ENCODE results near the gene ZNF746.

Gene ZNF746

DNA sequence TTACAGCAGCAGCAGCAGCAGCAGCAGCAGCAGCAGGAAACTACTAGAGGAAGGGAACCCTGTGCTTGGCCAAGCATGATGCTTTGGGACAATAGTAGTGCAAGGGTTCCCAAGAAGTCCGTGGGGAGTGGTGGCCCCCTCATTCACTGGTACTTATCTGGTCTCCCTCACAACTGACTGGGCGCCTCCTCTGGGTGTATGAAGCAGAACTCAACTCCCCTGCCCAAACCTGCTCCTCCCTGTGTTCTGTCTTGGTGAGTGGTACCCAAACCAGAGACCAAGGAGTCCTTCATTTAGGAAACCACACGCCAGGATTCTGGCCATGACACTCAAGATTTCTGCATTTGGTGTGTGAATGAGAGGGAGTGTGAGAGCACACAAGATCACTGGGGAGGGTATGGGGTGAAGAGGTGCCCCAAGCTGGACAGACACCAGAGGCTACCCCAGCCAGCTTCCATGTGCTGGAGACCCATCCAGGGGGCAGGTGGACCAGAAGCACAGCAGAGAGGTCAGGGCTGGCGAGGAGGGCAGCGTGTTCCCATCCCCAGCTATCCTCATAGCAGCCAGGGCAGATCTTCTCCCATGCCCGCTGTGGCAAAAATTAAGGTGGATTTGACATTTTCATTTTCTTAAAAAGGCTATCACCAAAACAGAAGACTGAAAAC lies 26.2 kb downstream of the ZNF746 start:
- no peaks in the 10 kb centered on the region for H3K4me1 ChIP-seq (ENCODE audit: control insufficient read depth, insufficient read depth, low read length, poor library complexity, severe bottlenecking)
- H3K36me3 ChIP-seq (ENCODE audit: control insufficient read depth, insufficient read depth, low read length) = peaks cover 54% of the 10 kb centered on the region
- no peak overlapping the region for H3K4me3 ChIP-seq (ENCODE audit: extremely low read depth, insufficient read depth, low read length, poor library complexity, severe bottlenecking)
- no peak overlapping the region for H3K27ac ChIP-seq (ENCODE audit: low read depth, low read length, severe bottlenecking)
- peaks cover 15% of the 10 kb centered on the region for H3K9me3 ChIP-seq (ENCODE audit: control insufficient read depth, low read length)
- 93 to 100% methylated on average over 3 to 5 of the region's 6 CpGs for WGBS, 2 experiments (ENCODE audit: insufficient coverage in 2 of 2)

DNA sequence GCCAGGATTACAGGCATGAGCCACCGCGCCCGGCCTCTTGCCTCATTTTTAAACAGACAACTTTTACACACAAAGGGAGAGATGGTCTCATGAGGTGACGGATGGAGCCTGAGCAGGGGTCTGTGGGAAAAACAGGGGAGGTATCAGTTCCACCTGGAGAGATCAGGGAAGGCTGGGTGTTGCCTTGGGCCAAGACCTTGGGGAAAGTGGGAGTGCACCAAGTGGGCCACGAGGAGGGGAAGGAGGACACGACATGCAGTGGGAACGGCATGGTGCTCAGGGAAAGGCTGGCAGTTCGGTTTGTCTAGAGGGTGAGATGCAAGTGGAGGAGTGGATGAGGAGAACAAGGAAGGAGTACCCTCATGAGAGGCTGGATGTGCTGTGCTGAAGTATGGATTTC lies 27.8 kb downstream of the ZNF746 start:
- peaks cover 40% of the 10 kb centered on the region for H3K36me3 ChIP-seq (ENCODE audit: control insufficient read depth, insufficient read depth, low read length)
- no peak overlapping the region for H3K4me3 ChIP-seq (ENCODE audit: extremely low read depth, insufficient read depth, low read length, poor library complexity, severe bottlenecking)
- H3K27ac ChIP-seq (ENCODE audit: low read depth, low read length, severe bottlenecking) = no peak overlapping the region
- WGBS, 2 experiments (ENCODE audit: insufficient coverage in 2 of 2) = 86 to 93% methylated on average over 4 to 5 of the region's 8 CpGs
- H3K9me3 ChIP-seq (ENCODE audit: control insufficient read depth, low read length) = peaks cover 15% of the 10 kb centered on the region
- H3K4me1 ChIP-seq (ENCODE audit: control insufficient read depth, insufficient read depth, low read length, poor library complexity, severe bottlenecking) = no peaks in the 10 kb centered on the region

DNA sequence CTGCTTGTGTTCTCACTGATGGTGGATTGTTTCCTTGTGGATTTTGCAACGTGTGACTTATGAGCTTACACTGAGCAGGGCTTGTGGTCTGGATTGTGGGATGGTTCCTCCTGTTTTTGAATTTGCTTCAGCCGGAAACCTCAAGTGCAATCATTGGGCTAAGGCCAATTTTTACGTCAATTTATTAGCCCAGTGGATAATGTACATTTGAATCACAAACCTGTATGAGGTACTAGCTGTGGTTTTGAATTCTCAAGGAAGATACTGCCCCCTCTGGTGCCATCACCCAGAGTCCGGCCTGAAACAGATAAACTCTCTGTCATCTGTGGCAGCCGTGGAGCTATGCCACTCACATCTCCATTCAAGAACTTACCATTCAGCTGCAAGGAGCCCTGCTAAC lies 29.4 kb downstream of the ZNF746 start:
- no peak overlapping the region for H3K4me3 ChIP-seq (ENCODE audit: extremely low read depth, insufficient read depth, low read length, poor library complexity, severe bottlenecking)
- 95% methylated on average over 3 to 5 of the region's 5 CpGs for whole genome bisulfite sequencing, 2 experiments (ENCODE audit: insufficient coverage in 2 of 2)
- no peaks in the 10 kb centered on the region for H3K4me1 ChIP-seq (ENCODE audit: control insufficient read depth, insufficient read depth, low read length, poor library complexity, severe bottlenecking)
- H3K9me3 ChIP-seq (ENCODE audit: control insufficient read depth, low read length) = peaks cover 15% of the 10 kb centered on the region
- peaks cover 24% of the 10 kb centered on the region for H3K36me3 ChIP-seq (ENCODE audit: control insufficient read depth, insufficient read depth, low read length)
- H3K27ac ChIP-seq (ENCODE audit: low read depth, low read length, severe bottlenecking) = no peak overlapping the region

DNA sequence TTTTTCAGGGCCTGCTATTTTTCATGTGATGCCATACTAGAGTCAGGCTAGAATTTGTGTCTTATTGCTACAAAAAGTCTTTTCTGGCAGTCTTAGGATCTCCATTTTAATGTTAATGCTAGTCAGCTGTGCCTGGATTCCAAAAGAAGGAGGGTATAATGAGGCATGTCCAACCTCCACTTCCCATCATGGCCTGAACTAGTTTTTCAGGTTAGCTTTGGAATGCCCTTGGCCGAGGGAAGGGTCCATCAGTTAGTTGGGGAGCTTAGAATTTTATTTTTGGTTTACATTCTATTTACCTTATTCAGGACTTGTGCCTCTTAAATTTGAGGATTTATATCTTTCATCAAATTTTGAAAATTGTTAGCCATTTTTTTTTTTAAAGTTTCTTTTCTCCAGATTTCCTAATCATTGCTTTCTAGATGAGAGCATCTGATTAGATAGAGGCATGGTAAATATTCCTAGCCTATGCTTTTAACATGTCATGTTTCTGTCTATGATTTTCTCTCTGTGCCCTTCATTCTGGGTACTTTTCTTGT lies 30.2 kb downstream of the ZNF746 start:
- peaks cover 16% of the 10 kb centered on the region for H3K36me3 ChIP-seq (ENCODE audit: control insufficient read depth, insufficient read depth, low read length)
- peaks cover 15% of the 10 kb centered on the region for H3K9me3 ChIP-seq (ENCODE audit: control insufficient read depth, low read length)
- H3K27ac ChIP-seq (ENCODE audit: low read depth, low read length, severe bottlenecking) = no peak overlapping the region
- no peaks in the 10 kb centered on the region for H3K4me1 ChIP-seq (ENCODE audit: control insufficient read depth, insufficient read depth, low read length, poor library complexity, severe bottlenecking)
- no peak overlapping the region for H3K4me3 ChIP-seq (ENCODE audit: extremely low read depth, insufficient read depth, low read length, poor library complexity, severe bottlenecking)
- no CpG with 5 or more reads among the region's 1 CpG for WGBS, 2 experiments (ENCODE audit: insufficient coverage in 2 of 2)

DNA sequence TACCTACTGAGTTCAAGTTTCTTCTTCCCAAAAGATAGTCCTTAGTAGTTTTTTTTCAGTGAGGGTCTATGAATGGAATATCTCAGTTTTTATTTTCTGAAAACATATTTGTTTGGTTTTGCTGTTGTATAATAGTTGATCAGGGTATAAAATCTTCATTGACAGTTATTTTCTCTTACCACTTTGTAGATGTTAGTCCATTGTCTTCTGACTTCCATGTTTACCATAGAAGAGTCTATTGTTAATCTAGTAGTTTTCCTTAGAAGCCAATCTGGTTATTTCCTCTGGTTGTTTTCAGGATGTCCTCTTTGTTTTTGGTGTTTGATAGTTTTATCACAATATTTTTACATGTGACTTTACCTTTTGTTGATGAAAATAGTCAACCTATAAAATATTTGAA lies 31.2 kb downstream of the ZNF746 start:
- H3K9me3 ChIP-seq (ENCODE audit: control insufficient read depth, low read length) = peaks cover 10% of the 10 kb centered on the region
- no peaks in the 10 kb centered on the region for H3K4me1 ChIP-seq (ENCODE audit: control insufficient read depth, insufficient read depth, low read length, poor library complexity, severe bottlenecking)
- no peak overlapping the region for H3K4me3 ChIP-seq (ENCODE audit: extremely low read depth, insufficient read depth, low read length, poor library complexity, severe bottlenecking)
- no peak overlapping the region for H3K27ac ChIP-seq (ENCODE audit: low read depth, low read length, severe bottlenecking)
- H3K36me3 ChIP-seq (ENCODE audit: control insufficient read depth, insufficient read depth, low read length) = peaks cover 6% of the 10 kb centered on the region

DNA sequence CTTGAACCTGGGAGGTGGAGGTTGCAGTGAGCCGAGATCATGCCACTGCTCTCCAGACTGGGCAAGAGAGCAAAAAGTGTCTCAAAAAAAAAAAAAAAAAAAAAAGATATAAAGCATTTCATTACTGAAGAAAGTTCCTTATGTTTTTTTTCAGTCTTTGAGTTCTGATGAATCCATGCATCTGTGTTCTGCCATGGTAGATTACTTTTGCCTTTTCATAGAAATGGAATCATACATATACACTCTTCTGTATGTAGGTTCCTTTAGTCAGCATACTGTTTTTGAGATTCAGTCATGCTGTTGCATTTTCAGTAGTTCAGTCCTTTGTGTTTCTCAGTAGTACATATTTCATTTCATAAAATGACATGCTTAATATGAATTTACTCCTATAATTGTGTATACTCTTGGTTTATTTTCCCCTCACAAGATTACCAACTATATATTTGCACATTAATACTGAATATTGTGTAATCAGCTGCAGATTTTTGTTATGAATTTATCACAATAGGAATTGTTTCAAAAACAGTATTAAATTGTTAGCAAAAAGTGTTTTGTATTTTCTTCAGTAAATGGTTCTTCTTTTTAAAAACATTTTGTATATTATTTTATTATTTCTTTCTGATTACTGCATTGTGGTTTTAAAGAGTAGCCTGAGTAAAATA lies 34.0 kb downstream of the ZNF746 start:
- Histone ChIP-seq H3K36me3 (ENCODE audit: control insufficient read depth, insufficient read depth, low read length) (no peaks in the 10 kb centered on the region), H3K4me3 (ENCODE audit: extremely low read depth, insufficient read depth, low read length, poor library complexity, severe bottlenecking) (no peak overlapping the region), H3K27ac (ENCODE audit: low read depth, low read length, severe bottlenecking) (no peak overlapping the region), H3K9me3 (ENCODE audit: control insufficient read depth, low read length) (peaks cover 5% of the 10 kb centered on the region), H3K4me1 (ENCODE audit: control insufficient read depth, insufficient read depth, low read length, poor library complexity, severe bottlenecking) (peaks cover under 1% of the 10 kb centered on the region)
- no CpG with 5 or more reads among the region's 1 CpG for WGBS, 2 experiments (ENCODE audit: insufficient coverage in 2 of 2)

DNA sequence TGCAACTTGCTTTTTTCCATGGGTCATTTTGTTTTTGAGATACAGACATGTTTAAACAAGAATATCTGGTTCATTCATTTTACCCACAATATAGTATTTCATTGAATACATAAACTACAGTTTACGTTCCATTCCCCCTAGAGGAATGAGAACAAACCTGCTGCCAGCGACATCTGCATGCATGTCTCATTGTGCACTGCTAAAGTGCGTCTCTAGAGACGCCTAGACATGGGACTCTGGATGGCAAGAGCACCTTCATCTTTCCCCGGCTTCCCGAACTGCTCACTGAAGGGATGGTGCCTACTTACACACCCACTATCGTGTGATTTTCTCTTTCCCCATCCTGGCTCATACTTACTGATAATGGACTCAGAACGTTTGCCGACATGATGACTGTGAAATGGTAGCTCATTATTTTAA lies 35.5 kb downstream of the ZNF746 start:
- Histone ChIP-seq H3K4me3 (ENCODE audit: extremely low read depth, insufficient read depth, low read length, poor library complexity, severe bottlenecking) (no peak overlapping the region), H3K9me3 (ENCODE audit: control insufficient read depth, low read length) (peaks cover under 1% of the 10 kb centered on the region), H3K4me1 (ENCODE audit: control insufficient read depth, insufficient read depth, low read length, poor library complexity, severe bottlenecking) (peaks cover 3% of the 10 kb centered on the region), H3K36me3 (ENCODE audit: control insufficient read depth, insufficient read depth, low read length) (no peaks in the 10 kb centered on the region), H3K27ac (ENCODE audit: low read depth, low read length, severe bottlenecking) (no peak overlapping the region)
- 94 to 95% methylated on average over 5 to 7 of the region's 9 CpGs for WGBS, 2 experiments (ENCODE audit: insufficient coverage in 2 of 2)

DNA sequence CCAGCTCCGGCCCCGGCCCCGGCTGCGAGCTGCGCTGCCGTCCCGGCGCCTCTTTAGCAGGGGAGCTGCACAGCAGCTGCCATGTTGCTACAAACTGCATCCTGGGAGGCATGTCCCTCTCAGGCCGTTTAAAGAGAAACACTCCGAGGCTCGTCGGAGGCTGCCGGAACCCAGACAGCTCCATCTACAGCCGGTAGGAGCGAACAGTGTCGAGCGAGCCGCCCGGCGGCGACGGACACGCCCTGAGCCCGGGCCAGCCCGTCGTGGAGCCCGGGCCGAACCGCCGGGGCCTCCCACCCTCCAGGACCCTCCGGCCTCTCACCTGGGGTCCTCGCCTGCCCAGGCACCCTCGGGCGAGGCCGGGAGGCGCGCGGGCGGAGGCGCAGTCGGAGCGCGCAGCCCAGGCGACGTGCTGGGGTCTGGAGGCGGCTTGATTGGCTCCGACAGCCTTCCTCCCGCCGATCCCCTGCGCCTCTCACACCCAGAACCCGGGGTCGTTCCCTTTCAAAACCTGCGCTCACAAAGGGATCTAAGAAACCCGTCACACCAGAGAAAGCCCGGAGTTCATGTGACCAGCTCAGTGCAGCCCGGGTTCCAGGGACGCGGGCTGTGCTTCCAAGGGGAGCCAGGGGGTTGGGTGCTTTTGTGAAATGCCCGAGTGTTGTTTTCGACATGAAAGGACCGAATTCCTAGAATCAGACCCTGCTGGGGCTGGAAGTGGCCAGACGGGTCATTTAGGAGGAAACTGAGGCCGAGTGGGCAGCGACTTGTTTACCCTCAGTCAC lies 36.9 kb downstream of the ZNF746 start, which contains the start of gene ZNF777:
Gene ZNF777, minus strand, starts transcription at position 570 of the 785 bp plus-strand sequence. CDS start 5,040 bp downstream, outside the sequence.
- peaks cover 11% of the 10 kb centered on the region for H3K36me3 ChIP-seq (ENCODE audit: control insufficient read depth, insufficient read depth, low read length)
- H3K27ac ChIP-seq (ENCODE audit: low read depth, low read length, severe bottlenecking) = peak within 1 kb of the TSS; percentile 63
- peak within 1 kb of the TSS; percentile 63 for H3K4me3 ChIP-seq (ENCODE audit: extremely low read depth, insufficient read depth, low read length, poor library complexity, severe bottlenecking)
- peaks cover 3% of the 10 kb centered on the region for H3K4me1 ChIP-seq (ENCODE audit: control insufficient read depth, insufficient read depth, low read length, poor library complexity, severe bottlenecking)
- WGBS, 2 experiments (ENCODE audit: insufficient coverage in 2 of 2) = 1 to 2% methylated on average over 48 to 52 of the region's 64 CpGs
- no peaks in the 10 kb centered on the region for H3K9me3 ChIP-seq (ENCODE audit: control insufficient read depth, low read length)

DNA sequence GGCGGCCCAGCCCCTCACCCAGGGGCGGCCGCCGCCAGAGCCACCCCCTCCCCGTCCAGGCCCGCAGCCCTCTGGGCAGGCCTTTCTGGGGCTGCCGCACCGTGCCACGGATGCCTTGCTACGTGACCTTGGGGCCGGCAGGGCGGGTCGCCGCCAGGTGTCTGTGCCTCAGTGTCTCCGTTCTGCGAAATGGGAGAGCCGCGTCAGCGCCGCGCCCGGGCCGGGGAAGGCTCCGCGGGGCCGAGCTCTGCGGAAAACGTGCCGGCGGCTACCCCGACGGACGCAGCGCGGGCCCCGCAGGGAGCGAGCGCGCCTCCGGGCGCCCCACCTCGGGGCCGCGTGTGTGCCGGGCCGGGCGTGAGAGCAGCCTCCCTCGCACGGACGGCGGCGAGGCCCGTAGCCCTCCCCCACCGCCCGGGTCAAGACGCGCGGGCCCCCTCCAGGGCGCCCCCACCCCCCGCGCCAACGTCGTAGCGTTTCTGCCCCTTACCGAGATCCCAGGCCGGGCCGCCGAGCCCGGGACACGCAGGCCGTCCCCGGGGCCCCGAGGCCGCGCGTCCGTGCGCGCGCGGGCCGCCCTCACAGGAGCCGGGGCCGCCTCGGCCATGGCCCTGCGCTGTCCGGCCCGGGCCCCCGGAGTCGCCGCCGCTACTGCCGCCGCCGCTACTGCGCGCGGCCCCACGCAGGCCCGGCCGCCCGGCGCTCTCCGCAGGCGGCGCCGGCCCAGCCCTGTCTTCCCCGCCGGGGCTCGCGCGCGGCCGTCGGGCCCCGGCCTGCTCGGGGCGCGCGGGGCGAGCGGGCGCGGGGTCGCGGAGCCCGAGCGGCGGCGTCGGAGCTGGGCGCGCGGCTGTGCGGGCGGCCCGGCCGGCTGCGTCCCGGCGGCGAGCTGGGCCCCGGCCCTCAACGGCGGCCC lies 37.8 kb downstream of the ZNF746 start:
- WGBS, 2 experiments (ENCODE audit: insufficient coverage in 2 of 2) = 1% methylated on average over 104 to 106 of the region's 145 CpGs
- Histone ChIP-seq H3K36me3 (ENCODE audit: control insufficient read depth, insufficient read depth, low read length) (peaks cover 20% of the 10 kb centered on the region), H3K27ac (ENCODE audit: low read depth, low read length, severe bottlenecking) (no peak overlapping the region), H3K4me3 (ENCODE audit: extremely low read depth, insufficient read depth, low read length, poor library complexity, severe bottlenecking) (peak overlapping the region; percentile 63), H3K4me1 (ENCODE audit: control insufficient read depth, insufficient read depth, low read length, poor library complexity, severe bottlenecking) (peaks cover 3% of the 10 kb centered on the region), H3K9me3 (ENCODE audit: control insufficient read depth, low read length) (no peaks in the 10 kb centered on the region)

DNA sequence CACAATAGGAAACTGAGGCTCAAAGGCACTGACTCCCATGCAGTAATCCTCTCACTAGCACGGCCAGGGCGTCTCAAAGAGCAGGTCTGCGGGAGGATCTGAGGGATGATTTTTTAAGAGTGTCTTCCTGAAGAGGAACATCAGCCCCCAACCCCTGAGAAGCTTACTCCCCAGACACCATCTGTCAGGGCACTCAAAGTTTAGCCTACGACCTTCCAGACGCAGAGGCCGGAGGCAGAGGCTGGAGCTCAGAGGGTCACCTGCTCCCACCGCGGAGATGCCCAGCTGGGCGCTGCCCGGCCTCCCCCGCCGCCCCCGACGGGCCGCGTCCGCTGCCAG lies 38.4 kb downstream of the ZNF746 start:
- Histone ChIP-seq H3K27ac (ENCODE audit: low read depth, low read length, severe bottlenecking) (no peak overlapping the region), H3K4me3 (ENCODE audit: extremely low read depth, insufficient read depth, low read length, poor library complexity, severe bottlenecking) (peak overlapping the region; percentile 49), H3K4me1 (ENCODE audit: control insufficient read depth, insufficient read depth, low read length, poor library complexity, severe bottlenecking) (peaks cover 3% of the 10 kb centered on the region), H3K9me3 (ENCODE audit: control insufficient read depth, low read length) (no peaks in the 10 kb centered on the region), H3K36me3 (ENCODE audit: control insufficient read depth, insufficient read depth, low read length) (peaks cover 27% of the 10 kb centered on the region)
- WGBS, 2 experiments (ENCODE audit: insufficient coverage in 2 of 2) = 23 to 35% methylated on average over 11 to 14 of the region's 17 CpGs
